Type B pancreatic cell (in vitro differentiated cells): ENCODE results near the gene TMED8. TPM values are rescaled to one million over a fixed set of nuclear protein-coding genes. Genes with fewer than 3 reads are reported as not detected.
A peak's percentile ranks its signal among the peaks of the same experiment; 100 is the strongest.

Experiments
- DNase-seq: peaks from one replicate; pipeline ENCODE4 v3.0.0; 2021; ENCODE audit warnings: mixed read lengths; ENCODE audit not compliant: unreplicated experiment; ENCODE audit errors: extremely low spot score
- H3K27ac Mint-ChIP-seq: 2 replicates; pipeline ENCODE4 v1.8.0; 2021; ENCODE audit warnings: mild to moderate bottlenecking, mixed read lengths
- H3K27me3 Mint-ChIP-seq: 2 replicates; pipeline ENCODE4 v1.8.0; 2021; ENCODE audit warnings: mixed read lengths
- H3K36me3 Mint-ChIP-seq: 2 replicates; pipeline ENCODE4 v1.8.0; 2021; ENCODE audit warnings: mixed read lengths
- H3K4me1 Mint-ChIP-seq: one replicate; pipeline ENCODE4 v1.8.0; 2021; ENCODE audit warnings: mixed read lengths; ENCODE audit not compliant: unreplicated experiment
- H3K4me3 Mint-ChIP-seq: 2 replicates; pipeline ENCODE4 v1.8.0; 2021; ENCODE audit warnings: mild to moderate bottlenecking, mixed read lengths
- H3K9me3 Mint-ChIP-seq: 2 replicates; pipeline ENCODE4 v1.8.0; 2021; ENCODE audit warnings: mixed read lengths
- CTCF ChIP-seq: fragments of 200-600 bp; sonication (generic); conservative IDR thresholded peaks from 2 replicates; pipeline ENCODE4 v1.5.0; 2021; ENCODE audit warnings: antibody characterized with exemption, mild to moderate bottlenecking
- total RNA-seq: library from RNA; stranded (reverse); gene quantifications from 2 replicates; pipeline ENCODE4 v1.2.1, GENCODE V29; 2021; ENCODE audit warnings: low replicate concordance

TMED8 gene
- total RNA-seq, 1 donor from 2014 or later, result 17.4 TPM

- Mint-ChIP-seq H3K27ac (no peak overlapping the region), H3K4me3 (no peak overlapping the region), H3K9me3 (no peaks in the 10 kb centered on the region), H3K36me3 (peaks cover 14% of the 10 kb centered on the region), H3K27me3 (no peaks in the 10 kb centered on the region), H3K4me1 (no peaks in the 10 kb centered on the region)
- no peak for DNase-seq
- TF ChIP-seq CTCF, result no peak
Observed at GRCh38 chr14:77296906-77297305, 80.0 kb downstream of the TMED8 start.

- no peak for TF ChIP-seq CTCF
- no peaks in the 10 kb centered on the region for H3K27me3 Mint-ChIP-seq
- no peak overlapping the region for H3K4me3 Mint-ChIP-seq
- H3K9me3 Mint-ChIP-seq, result no peaks in the 10 kb centered on the region
- H3K27ac Mint-ChIP-seq, result no peak overlapping the region
- DNase-seq, result no peak
- no peaks in the 10 kb centered on the region for H3K4me1 Mint-ChIP-seq
- H3K36me3 Mint-ChIP-seq, result peaks cover 14% of the 10 kb centered on the region
Observed at GRCh38 chr14:77296155-77296554, 80.7 kb downstream of the TMED8 start.

- Mint-ChIP-seq H3K27me3 (no peaks in the 10 kb centered on the region), H3K4me3 (no peak overlapping the region), H3K9me3 (no peaks in the 10 kb centered on the region), H3K27ac (no peak overlapping the region), H3K36me3 (peaks cover 26% of the 10 kb centered on the region), H3K4me1 (no peaks in the 10 kb centered on the region)
- no peak for DNase-seq
- peak; percentile 40 for TF ChIP-seq CTCF
Observed at GRCh38 chr14:77290705-77291104, 86.2 kb downstream of the TMED8 start.

- TF ChIP-seq CTCF, result no peak
- peaks cover 21% of the 10 kb centered on the region for H3K36me3 Mint-ChIP-seq
- no peak overlapping the region for H3K4me3 Mint-ChIP-seq
- H3K27me3 Mint-ChIP-seq, result no peaks in the 10 kb centered on the region
- DNase-seq, result no peak
- peaks cover 6% of the 10 kb centered on the region for H3K4me1 Mint-ChIP-seq
- no peaks in the 10 kb centered on the region for H3K9me3 Mint-ChIP-seq
- no peak overlapping the region for H3K27ac Mint-ChIP-seq
Observed at GRCh38 chr14:77286576-77286975, 90.3 kb downstream of the TMED8 start.

Other genes starting within 250 kb of the TMED8 start
- gene ZDHHC22, start 235.3 kb downstream of the TMED8 start, total RNA-seq, result 0.24 TPM in 1 of 2 replicates, not detected in the other
- 4.6 and 5.5 TPM in 2 replicates for gene TMEM63C, start 195.3 kb downstream of the TMED8 start, total RNA-seq
- gene NGB, start 105.9 kb downstream of the TMED8 start, total RNA-seq, result not detected in 2 replicates
- 45.4 and 51.5 TPM in 2 replicates for gene POMT2, start 56.2 kb downstream of the TMED8 start, total RNA-seq
- gene GSTZ1, start 56.1 kb downstream of the TMED8 start, total RNA-seq, result 16.0 and 18.9 TPM in 2 replicates
- gene SAMD15, start 285 bp upstream of the TMED8 start, total RNA-seq, result 4.0 and 9.7 TPM in 2 replicates
- gene NOXRED1, start 46.4 kb upstream of the TMED8 start, total RNA-seq, result 0.46 and 0.57 TPM in 2 replicates
- 24.0 and 25.0 TPM in 2 replicates for gene VIPAS39, start 80.5 kb upstream of the TMED8 start, total RNA-seq
- gene AHSA1, start 81.0 kb upstream of the TMED8 start, total RNA-seq, result 202 and 204 TPM in 2 replicates
- gene ISM2, start 121.7 kb upstream of the TMED8 start, total RNA-seq, result 0.46 and 1.2 TPM in 2 replicates
- 40.9 and 134 TPM in 2 replicates for gene SPTLC2, start 239.5 kb upstream of the TMED8 start, total RNA-seq